HTR-8/SVneo (cell line): ENCODE results near the gene E2F4.

ENCODE experiments used
- DNase-seq: peaks from one replicate; pipeline ENCODE4 v3.0.0; 2011; ENCODE audit warnings: low spot score, mixed read lengths; ENCODE audit not compliant: insufficient read length
- FAIRE-seq: peaks from 2 replicates; lab custom pipeline; 2011; peaks lifted over from hg19 to GRCh38; lab: Jason Lieb, UNC

Gene E2F4

DNA sequence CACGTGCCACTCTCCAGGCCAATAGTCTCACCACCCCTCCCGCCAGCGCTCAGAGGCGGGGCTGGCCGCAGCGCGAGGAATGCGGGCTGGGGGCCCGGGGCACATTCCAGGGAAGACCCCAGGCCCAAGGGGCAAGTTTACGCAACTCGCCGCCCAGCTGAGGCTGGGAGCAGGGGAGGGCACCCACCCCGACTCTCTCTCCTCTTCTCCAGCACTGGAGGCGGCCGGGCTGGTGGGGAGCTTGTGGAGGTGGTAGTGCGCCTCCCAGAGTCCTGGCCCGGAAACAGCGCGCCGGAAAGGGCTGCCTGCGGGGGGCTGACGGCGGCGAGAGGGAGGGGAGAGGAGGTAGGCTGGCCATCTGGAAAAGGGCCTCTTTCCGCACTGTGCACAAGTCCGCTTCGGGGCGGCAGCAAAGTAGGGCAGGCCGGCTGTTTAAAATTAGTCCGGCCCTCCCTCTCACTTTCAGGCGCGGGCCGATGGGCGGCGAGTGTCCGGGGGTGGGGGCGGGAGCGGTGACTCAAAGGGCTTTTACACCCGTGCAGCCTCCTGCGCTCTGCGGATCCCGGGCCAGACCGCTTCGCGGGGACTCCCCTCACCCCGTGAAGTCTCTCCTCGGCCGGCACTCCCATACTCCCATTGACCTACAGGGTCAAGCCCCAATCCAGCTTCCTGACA lies 54.3 kb downstream of the E2F4 start:
- DNase-seq (peak; percentile 60), FAIRE-seq (no peak)

DNA sequence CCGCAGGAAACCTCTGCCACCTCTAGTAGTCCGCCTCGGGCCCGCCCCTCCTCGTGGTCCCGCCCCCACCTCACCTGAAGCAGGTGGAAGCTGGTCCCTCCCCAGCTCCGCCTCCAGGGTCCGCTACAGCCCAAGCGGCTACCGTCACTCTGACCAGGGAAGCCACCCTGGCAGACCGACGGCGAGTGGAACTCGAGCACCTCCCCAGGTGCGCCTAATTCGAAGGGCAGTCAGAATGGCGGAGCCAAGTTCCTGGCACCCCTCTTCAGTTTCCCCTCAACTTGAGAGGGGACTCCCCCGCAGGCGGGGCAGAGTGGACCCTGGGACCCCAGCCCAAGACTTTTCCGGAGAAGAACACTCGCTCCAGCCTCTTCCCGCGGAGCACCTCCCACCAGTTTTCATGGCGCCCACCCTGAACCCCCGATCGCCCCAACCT lies 54.8 kb downstream of the E2F4 start:
- no peak for FAIRE-seq

DNA sequence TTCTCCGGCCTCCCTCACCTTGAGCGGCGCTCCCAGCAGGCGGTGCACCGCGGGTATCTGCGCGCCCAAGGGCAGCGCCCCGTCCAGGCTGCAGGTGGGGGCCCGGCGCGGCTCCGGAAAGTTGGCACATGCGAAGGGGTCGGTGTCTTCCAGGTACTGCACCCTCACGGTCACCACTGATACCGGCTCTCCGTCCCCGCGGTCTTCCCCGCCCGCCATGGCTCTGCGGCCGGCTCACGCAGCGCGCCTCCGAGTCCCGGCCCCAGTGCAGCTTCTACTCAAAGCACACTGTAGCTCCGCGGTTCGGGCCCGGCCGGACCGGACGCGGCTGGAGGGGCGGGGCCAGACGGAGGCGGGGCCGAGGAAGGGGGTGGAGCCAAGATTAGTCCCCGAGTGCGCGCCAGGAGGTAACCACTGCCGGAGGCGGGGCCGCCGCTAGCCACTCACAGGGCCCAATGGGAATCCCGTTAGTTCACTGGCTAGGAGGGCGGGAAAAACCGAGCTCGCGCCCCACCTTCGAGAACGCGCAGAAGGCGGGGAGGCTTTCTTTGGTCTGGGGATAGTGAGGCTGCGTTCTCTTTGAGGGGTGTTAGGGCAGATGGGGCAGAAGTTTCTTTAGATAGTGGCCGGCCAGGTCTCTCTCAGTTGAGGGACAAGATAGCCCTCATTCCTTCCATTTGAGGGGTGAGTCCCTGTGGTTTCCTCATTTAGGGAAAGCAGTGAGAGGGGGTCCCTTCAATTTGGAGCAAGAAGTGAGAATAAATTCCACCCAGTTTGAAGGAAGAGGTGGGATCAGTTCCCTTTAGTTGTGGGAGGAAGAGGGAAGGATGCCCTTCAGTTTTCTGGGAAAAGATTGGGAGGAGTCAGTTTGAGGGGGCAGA lies 55.5 kb downstream of the E2F4 start, which contains the start of gene FHOD1:
TSS of gene FHOD1 (minus strand) at position 290 of the 881 bp plus-strand sequence. CDS start at position 219, 71 bp downstream.
- DNase-seq (peak; percentile 94), FAIRE-seq (peak; percentile 96)

More for the DNA sequence above, 54.8 kb downstream of the E2F4 start:
- DNase-seq: no peak

DNA sequence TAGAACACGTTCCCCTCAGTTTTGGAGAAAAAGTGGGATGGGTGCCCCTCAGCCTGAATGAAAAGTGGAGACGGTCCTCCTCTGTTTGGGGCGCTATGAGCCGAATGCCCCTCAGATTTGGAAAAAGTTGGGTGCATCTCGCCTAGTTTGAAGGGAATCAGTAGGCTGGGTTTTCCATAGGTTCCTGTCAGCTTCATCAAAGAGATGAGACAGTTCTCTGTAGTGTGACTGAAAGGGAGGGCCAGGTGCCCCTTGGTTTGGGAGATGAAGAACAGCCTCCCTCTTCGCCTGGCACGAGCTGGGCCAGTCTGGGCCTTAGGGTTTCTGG lies 56.1 kb downstream of the E2F4 start:
- DNase-seq (no peak), FAIRE-seq (no peak)
